Heart left ventricle (tissue), 16 donors: ENCODE results near the gene MAN2B2. TPM values are rescaled to one million over a fixed set of nuclear protein-coding genes. Genes with fewer than 3 reads are reported as not detected.
A peak's percentile ranks its signal among the peaks of the same experiment; 100 is the strongest.

Source experiments
- ATAC-seq, 4 donors: fragments of 200-7000 bp; cut with Tn5 transposase; one replicate each; pipeline ENCODE4 v1.9.1; 2020 to 2022; ENCODE audit warnings: moderate library complexity in 4 of 4, mild to moderate bottlenecking in 3 of 4, moderate number of reproducible peaks in 1 of 4
- DNase-seq, 5 donors: peaks; one replicate each; pipeline ENCODE4 v3.0.0-alpha.2; 2020
- H3K27ac ChIP-seq, 12 donors: fragments of 200-600 bp; sonication (generic) in 4 of 12; one replicate each; pipeline versions ENCODE4 v1.5.0 to v1.8.0; 2016 to 2022; ENCODE audit warnings: mild to moderate bottlenecking in 2 of 12
- H3K27me3 ChIP-seq, 9 donors: fragments of 200-600 bp; sonication (generic) in 2 of 9; one replicate each; pipeline versions ENCODE4 v1.5.1 to v1.8.0; 2016 to 2022; ENCODE audit warnings: mild to moderate bottlenecking in 3 of 9
- H3K36me3 ChIP-seq, 9 donors: fragments of 200-600 bp; sonication (generic) in 2 of 9; one replicate each; pipeline versions ENCODE4 v1.5.0 to v1.8.0; 2018 to 2022; ENCODE audit warnings: mild to moderate bottlenecking in 2 of 9
- H3K4me1 ChIP-seq, 12 donors: fragments of 200-600 bp; sonication (generic) in 4 of 12; one replicate each; pipeline versions ENCODE4 v1.5.0 to v1.8.0; 2016 to 2022; ENCODE audit warnings: mild to moderate bottlenecking in 3 of 12
- H3K4me3 ChIP-seq, 12 donors: fragments of 200-600 bp; sonication (generic) in 4 of 12; one replicate each; pipeline versions ENCODE4 v1.5.0 to v1.8.0; 2017 to 2022; ENCODE audit warnings: mild to moderate bottlenecking in 9 of 12, moderate library complexity in 4 of 12
- H3K9me3 ChIP-seq, 12 donors: fragments of 200-600 bp; sonication (generic) in 4 of 12; one replicate each; pipeline versions ENCODE4 v1.5.0 to v1.8.0; 2016 to 2022; ENCODE audit warnings: mild to moderate bottlenecking in 1 of 12
- POLR2A ChIP-seq, 2 donors: fragments of 450-650 bp; IDR thresholded peaks; one replicate each; pipeline ENCODE4 v1.6.1; 2017; ENCODE audit warnings: antibody characterized with exemption in 2 of 2, mild to moderate bottlenecking in 2 of 2, moderate library complexity in 2 of 2
- WGBS, 4 donors: extraction: QIAGEN DNeasy Blood & Tissue Kit in 2 of 4; methylation state at CpG; one replicate each; pipeline versions ENCODE4 v1.1.5 to v1.1.7; 2013 to 2018; 5-methylcytosine and 5-hydroxymethylcytosine counted together
- intact Hi-C, 10 donors: fragments of 100-400 bp; cut with DNase I; formaldehyde crosslinking; loops; one replicate each; pipeline versions ENCODE4 v1.11.1 to v1.14.2; 2022
- polyA plus RNA-seq, 2 donors: library from polyadenylated mRNA; stranded (reverse); fragments of 200-250 nt; gene quantifications; one replicate each; pipeline ENCODE4 v1.2.3, GENCODE V29; 2013
- total RNA-seq, 9 donors: library from RNA; depleted of rRNA in 2 of 9; stranded (reverse); fragments of >200 nt in 2 of 9; fragmentation: NEBNext Ultra II Directional in 3 of 9; extraction: Animal tissue kit (Norgen Biotek cat#: 25700) in 3 of 9; gene quantifications; one replicate each; pipeline versions ENCODE4 v1.1.0 to v1.2.4, GENCODE V29; 2016 to 2023
- TF ChIP-seq, protein P1 (sequence below), 12 donors: fragments of 200-600 bp; sonication (generic) in 4 of 12; IDR thresholded peaks; one replicate each; pipeline versions ENCODE4 v1.5.0 to v1.8.0; 2018 to 2022; ENCODE audit warnings: antibody characterized with exemption in 12 of 12, mild to moderate bottlenecking in 5 of 12
- donor health status: ischemic (EF 13 %, LVEDD 7.1; RV severe dilation, severe dysfunction).
- donor health status: healthy with polysubstance abuse.
- donor health status: DM: no; HTN: yes; CAD: no.
- donor health status: DM: no; HTN: no; CAD: no.
- donor health status: ischemic (EF 25% LVEDD 6.9; RV normal size, moderate dysfunction).
- donor health status: ischemic (EF 25% LVEDD 5.7; RV mildly dilated, moderate dysfunction).
- donor health status: healthy.
- donor health status: DM: yes; HTN: yes; CAD: no.
- donor health status: ischemic (EF 35%, LVEDD 5.7; RV mildly dilated, moderate dysfunction).
- donor health status: nonischemic (EF 11% LVEDD 7.7; RV severe dilation, severe dysfunction).
- donor health status: DM: yes; HTN: yes; CAD: no.
- donor health status: PGD.
- donor health status: ischemic (EF 29% LVEDD 5.4; RV normal size, mild dysfunction).
- donor health status: nonischemic (EF 23%, LVEDD 6.1; RV moderate dilation, normal function).

MAN2B2 gene
- total and polyA plus RNA-seq, 11 donors, result 4.4 to 33.6 (median 19.8) TPM

- H3K9me3 ChIP-seq, result no peaks in the 10 kb centered on the region
- peaks cover 0 to 52% (median 6%) of the 10 kb centered on the region in 9 donors for H3K27me3 ChIP-seq
- 72 to 94% (median 93%) methylated on average over 2 of the region's 2 CpGs for WGBS, 4 donors
- no peaks in the 10 kb centered on the region for H3K36me3 ChIP-seq
- intact Hi-C loops, result no loop called here
- H3K27ac ChIP-seq, result no peak overlapping the region
- H3K4me1 ChIP-seq, result peaks cover 0 to 25% (median 9%) of the 10 kb centered on the region in 12 donors
- ATAC-seq (no peak), DNase-seq (no peak)
- H3K4me3 ChIP-seq, result no peak overlapping the region
- no peak for TF ChIP-seq POLR2A (IDR thresholded peaks at IDR 0.05)
- TF ChIP-seq, protein P1, sequence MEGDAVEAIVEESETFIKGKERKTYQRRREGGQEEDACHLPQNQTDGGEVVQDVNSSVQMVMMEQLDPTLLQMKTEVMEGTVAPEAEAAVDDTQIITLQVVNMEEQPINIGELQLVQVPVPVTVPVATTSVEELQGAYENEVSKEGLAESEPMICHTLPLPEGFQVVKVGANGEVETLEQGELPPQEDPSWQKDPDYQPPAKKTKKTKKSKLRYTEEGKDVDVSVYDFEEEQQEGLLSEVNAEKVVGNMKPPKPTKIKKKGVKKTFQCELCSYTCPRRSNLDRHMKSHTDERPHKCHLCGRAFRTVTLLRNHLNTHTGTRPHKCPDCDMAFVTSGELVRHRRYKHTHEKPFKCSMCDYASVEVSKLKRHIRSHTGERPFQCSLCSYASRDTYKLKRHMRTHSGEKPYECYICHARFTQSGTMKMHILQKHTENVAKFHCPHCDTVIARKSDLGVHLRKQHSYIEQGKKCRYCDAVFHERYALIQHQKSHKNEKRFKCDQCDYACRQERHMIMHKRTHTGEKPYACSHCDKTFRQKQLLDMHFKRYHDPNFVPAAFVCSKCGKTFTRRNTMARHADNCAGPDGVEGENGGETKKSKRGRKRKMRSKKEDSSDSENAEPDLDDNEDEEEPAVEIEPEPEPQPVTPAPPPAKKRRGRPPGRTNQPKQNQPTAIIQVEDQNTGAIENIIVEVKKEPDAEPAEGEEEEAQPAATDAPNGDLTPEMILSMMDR (IDR thresholded peaks at IDR 0.05), result no peak
Measured at GRCh38 chr4:6659897-6660296, 84.9 kb downstream of the MAN2B2 start.

DNA sequence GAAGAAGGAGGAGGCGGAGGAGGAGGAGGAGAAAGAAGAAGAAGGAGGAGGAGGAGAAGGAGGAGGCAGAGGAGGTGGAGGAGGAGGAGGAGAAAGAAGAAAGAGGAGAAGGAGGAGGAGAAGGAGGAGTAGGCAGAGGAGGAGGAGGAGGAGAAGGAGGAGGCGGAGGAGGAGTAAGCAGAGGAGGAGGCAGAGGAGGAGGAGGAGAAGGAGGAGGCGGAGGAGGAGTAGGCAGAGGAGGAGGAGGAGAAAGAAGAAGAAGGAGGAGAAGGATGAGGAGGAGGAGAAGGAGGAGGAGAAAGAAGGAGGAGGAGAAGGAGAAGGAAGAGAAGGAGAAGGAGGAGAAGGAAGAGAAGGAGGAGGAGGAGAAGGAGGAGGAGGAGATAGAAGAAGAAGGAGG, 85.4 kb downstream of the MAN2B2 start:
- no peak overlapping the region for H3K27ac ChIP-seq
- H3K27me3 ChIP-seq, result peaks cover 0 to 57% (median 6%) of the 10 kb centered on the region in 9 donors
- DNase-seq, result no peak
- H3K4me1 ChIP-seq, result peaks cover 0 to 25% (median 9%) of the 10 kb centered on the region in 12 donors
- no peak for ATAC-seq
- 94 to 96% (median 95%) methylated on average over 3 of the region's 3 CpGs for WGBS, 4 donors
- TF ChIP-seq, protein P1 (IDR thresholded peaks at IDR 0.05), result no peak
- TF ChIP-seq POLR2A (IDR thresholded peaks at IDR 0.05), result no peak
- H3K4me3 ChIP-seq, result no peak overlapping the region
- H3K9me3 ChIP-seq, result no peaks in the 10 kb centered on the region
- H3K36me3 ChIP-seq, result no peaks in the 10 kb centered on the region
- intact Hi-C loops, result no loop called here

- Histone ChIP-seq H3K4me3 (no peak overlapping the region), H3K36me3 (no peaks in the 10 kb centered on the region), H3K9me3 (no peaks in the 10 kb centered on the region), H3K4me1 (peaks cover 0 to 25% (median 9%) of the 10 kb centered on the region in 12 donors), H3K27me3 (peaks cover 0 to 57% (median 7%) of the 10 kb centered on the region in 9 donors), H3K27ac (no peak overlapping the region)
- DNase-seq (no peak), ATAC-seq (no peak)
- TF ChIP-seq, protein P1 (IDR thresholded peaks at IDR 0.05), result no peak
- no peak for TF ChIP-seq POLR2A (IDR thresholded peaks at IDR 0.05)
- 89 to 97% (median 96%) methylated on average over 3 of the region's 3 CpGs for WGBS, 4 donors
- intact Hi-C loops, result no loop called here
Measured at GRCh38 chr4:6662591-6662990, 87.6 kb downstream of the MAN2B2 start.

GRCh38 chr4:6663596-6664393, 88.8 kb downstream of the MAN2B2 start:
- no peaks in the 10 kb centered on the region for H3K9me3 ChIP-seq
- DNase-seq, result no peak
- intact Hi-C loops, result no loop called here
- no peaks in the 10 kb centered on the region for H3K36me3 ChIP-seq
- TF ChIP-seq POLR2A (IDR thresholded peaks at IDR 0.05), result no peak
- TF ChIP-seq, protein P1 (IDR thresholded peaks at IDR 0.05), result no peak
- peaks cover 0 to 20% (median 8%) of the 10 kb centered on the region in 12 donors for H3K4me1 ChIP-seq
- no peak overlapping the region for H3K27ac ChIP-seq
- H3K4me3 ChIP-seq, result peak overlapping the region in 11 of 12 donors; percentile 5 to 54 (median 47)
- ATAC-seq, result peak in 3 of 4 donors; percentile 9 to 56 (median 11)
- peaks cover 0 to 50% (median 7%) of the 10 kb centered on the region in 9 donors for H3K27me3 ChIP-seq
- 11 to 20% (median 14%) methylated on average over 32 to 55 of the region's 55 CpGs for WGBS, 4 donors
